ENCODE results near the gene CFAP299. TPM values are rescaled to one million over a fixed set of nuclear protein-coding genes. Genes with fewer than 3 reads are reported as not detected.

CFAP299 gene
- total RNA-seq, 4 donors from 2014 or later, result not detected

DNA sequence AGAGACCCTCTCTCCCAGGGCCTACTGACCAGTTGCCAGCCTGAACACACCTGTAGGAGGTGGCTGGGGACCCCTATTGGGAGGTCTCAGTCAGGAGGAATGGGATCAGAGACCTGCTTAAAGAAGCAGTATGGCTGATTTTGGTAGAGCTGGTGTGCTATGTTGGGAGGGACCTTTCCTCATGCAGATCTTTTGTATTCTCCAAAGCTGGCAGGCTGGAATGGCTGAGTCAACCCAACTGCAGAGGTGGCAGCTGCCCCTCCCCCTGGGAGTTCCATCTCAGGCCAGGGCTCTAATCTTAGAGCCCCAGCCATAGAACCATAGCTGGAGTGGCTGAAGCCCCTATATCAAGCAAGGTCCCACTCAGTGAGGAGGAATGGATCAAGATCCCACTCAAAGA lies 415.7 kb downstream of the CFAP299 start:
- Histone ChIP-seq H3K27me3 (no peaks in the 10 kb centered on the region), H3K27ac (no peak overlapping the region), H3K36me3 (no peaks in the 10 kb centered on the region), H3K9me3 (no peaks in the 10 kb centered on the region), H3K4me1 (no peaks in the 10 kb centered on the region), H3K4me3 (no peak overlapping the region)
- TF ChIP-seq POLR2AphosphoS5 (IDR thresholded peaks at IDR 0.05) (no peak), EP300 (IDR thresholded peaks at IDR 0.05) (no peak)
- no peak for DNase-seq (ENCODE audit: low spot score in 2 of 2)

DNA sequence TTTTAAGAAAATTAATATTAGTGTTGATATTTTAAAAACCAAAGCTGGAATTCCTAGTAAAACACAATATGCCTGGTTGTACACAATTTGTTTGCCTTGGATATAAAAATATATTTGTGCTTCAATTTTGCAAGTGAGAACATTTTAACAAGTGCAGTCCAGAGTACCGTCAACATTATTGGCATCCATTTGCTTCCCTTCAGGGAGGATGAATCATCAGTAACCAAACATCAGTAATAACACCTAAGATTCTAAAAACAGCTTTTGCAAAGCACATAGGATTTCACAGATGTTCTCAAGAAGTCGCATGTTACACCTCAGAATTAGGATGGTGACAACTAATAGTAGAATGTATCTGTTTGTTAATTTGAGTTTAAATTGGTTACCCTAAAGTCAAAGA lies 432.4 kb downstream of the CFAP299 start:
- TF ChIP-seq POLR2AphosphoS5 (IDR thresholded peaks at IDR 0.05), result no peak
- no peak for TF ChIP-seq EP300 (IDR thresholded peaks at IDR 0.05)
- TF ChIP-seq CTCF (IDR thresholded peaks at IDR 0.05), result no peak
- TF ChIP-seq POLR2A (IDR thresholded peaks at IDR 0.05), result no peak
- no peak for DNase-seq (ENCODE audit: low spot score in 2 of 2)
- Histone ChIP-seq H3K27me3 (no peaks in the 10 kb centered on the region), H3K27ac (no peak overlapping the region), H3K36me3 (no peaks in the 10 kb centered on the region), H3K4me3 (no peak overlapping the region), H3K9me3 (no peaks in the 10 kb centered on the region), H3K4me1 (no peaks in the 10 kb centered on the region)
- 31% methylated on average over 2 of the region's 2 CpGs for WGBS

GRCh38 chr4:80776168-80776567 lies 440.6 kb downstream of the CFAP299 start:
- no peak overlapping the region for H3K27ac ChIP-seq

DNA sequence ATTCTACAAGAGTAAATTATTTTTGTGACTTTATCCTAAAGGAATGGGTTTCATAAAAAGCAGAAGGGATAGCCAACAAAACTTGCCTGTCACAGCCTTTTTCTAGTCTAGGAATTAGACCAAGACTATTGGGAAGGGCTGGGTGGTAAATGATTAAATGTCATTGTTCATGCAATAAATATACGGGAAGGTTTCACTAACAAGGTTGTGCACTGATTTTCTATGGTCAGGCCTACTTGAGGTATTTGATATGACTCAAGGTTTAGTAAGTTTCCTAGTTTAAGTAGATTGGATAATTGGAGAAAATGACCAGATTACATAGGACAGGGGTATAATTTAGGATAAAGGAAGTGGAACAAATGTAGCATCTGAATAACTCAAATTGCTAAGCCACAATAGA lies 445.9 kb downstream of the CFAP299 start:
- Histone ChIP-seq H3K27me3 (no peaks in the 10 kb centered on the region), H3K4me1 (no peaks in the 10 kb centered on the region), H3K9me3 (no peaks in the 10 kb centered on the region), H3K36me3 (no peaks in the 10 kb centered on the region), H3K27ac (no peak overlapping the region), H3K4me3 (no peak overlapping the region)
- TF ChIP-seq EP300 (IDR thresholded peaks at IDR 0.05) (no peak), POLR2A (IDR thresholded peaks at IDR 0.05) (no peak), CTCF (IDR thresholded peaks at IDR 0.05) (no peak), POLR2AphosphoS5 (IDR thresholded peaks at IDR 0.05) (no peak)
- 81% methylated on average over 1 of the region's 1 CpG for WGBS
- no peak for DNase-seq (ENCODE audit: low spot score in 2 of 2)

More at GRCh38 chr4:80776168-80776567, 440.6 kb downstream of the CFAP299 start:
- H3K4me3 ChIP-seq, result no peak overlapping the region
- no peaks in the 10 kb centered on the region for H3K27me3 ChIP-seq
- WGBS, result 77% methylated on average over 5 of the region's 5 CpGs
- H3K9me3 ChIP-seq, result no peaks in the 10 kb centered on the region
- H3K36me3 ChIP-seq, result no peaks in the 10 kb centered on the region
- H3K4me1 ChIP-seq, result no peaks in the 10 kb centered on the region
- TF ChIP-seq EP300 (IDR thresholded peaks at IDR 0.05) (no peak), POLR2AphosphoS5 (IDR thresholded peaks at IDR 0.05) (no peak), CTCF (IDR thresholded peaks at IDR 0.05) (no peak), POLR2A (IDR thresholded peaks at IDR 0.05) (no peak)
- DNase-seq (ENCODE audit: low spot score in 2 of 2), result no peak

DNA sequence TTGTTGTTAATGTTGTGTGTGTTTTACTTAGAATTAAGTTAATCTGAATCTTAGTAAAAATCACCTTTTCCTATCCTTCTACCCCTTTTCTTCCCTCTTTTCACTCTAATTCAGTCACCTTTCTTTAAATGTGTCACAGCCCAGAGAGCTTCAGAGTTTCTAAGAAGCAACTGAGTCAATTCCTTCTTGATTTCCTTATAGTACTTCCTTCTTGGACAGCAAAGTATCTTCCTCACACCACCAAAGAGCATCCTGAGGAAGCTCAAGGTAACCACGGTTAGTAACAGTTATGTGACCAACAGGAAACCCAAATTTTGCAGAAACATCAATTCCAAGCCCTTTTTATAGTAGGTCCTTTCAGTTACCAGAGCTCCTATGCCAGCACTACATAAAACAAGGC lies 451.8 kb downstream of the CFAP299 start:
- no peak for DNase-seq (ENCODE audit: low spot score in 2 of 2)
- WGBS, result 57% methylated on average over 1 of the region's 1 CpG
- Histone ChIP-seq H3K27ac (no peak overlapping the region), H3K4me3 (no peak overlapping the region), H3K4me1 (no peaks in the 10 kb centered on the region), H3K9me3 (no peaks in the 10 kb centered on the region), H3K36me3 (no peaks in the 10 kb centered on the region), H3K27me3 (no peaks in the 10 kb centered on the region)
- TF ChIP-seq POLR2A (IDR thresholded peaks at IDR 0.05) (no peak), CTCF (IDR thresholded peaks at IDR 0.05) (no peak), EP300 (IDR thresholded peaks at IDR 0.05) (no peak), POLR2AphosphoS5 (IDR thresholded peaks at IDR 0.05) (no peak)

GRCh38 chr4:80788798-80789197 lies 453.3 kb downstream of the CFAP299 start:
- 71% methylated on average over 1 of the region's 1 CpG for WGBS
- TF ChIP-seq POLR2A (IDR thresholded peaks at IDR 0.05) (no peak), EP300 (IDR thresholded peaks at IDR 0.05) (no peak), CTCF (IDR thresholded peaks at IDR 0.05) (no peak), POLR2AphosphoS5 (IDR thresholded peaks at IDR 0.05) (no peak)
- H3K27me3 ChIP-seq, result no peaks in the 10 kb centered on the region
- no peak overlapping the region for H3K27ac ChIP-seq
- no peak overlapping the region for H3K4me3 ChIP-seq
- H3K36me3 ChIP-seq, result no peaks in the 10 kb centered on the region
- DNase-seq (ENCODE audit: low spot score in 2 of 2), result no peak
- H3K9me3 ChIP-seq, result no peaks in the 10 kb centered on the region
- no peaks in the 10 kb centered on the region for H3K4me1 ChIP-seq
